NCI-H1930 (cell line): Measurements from ENCODE around the gene CFDP1.

ENCODE experiments used
- DNase-seq, 2 experiments: peaks; one replicate each; lab custom pipeline; 2025; lab: John Stamatoyannopoulos, UW

The CFDP1 gene

DNA sequence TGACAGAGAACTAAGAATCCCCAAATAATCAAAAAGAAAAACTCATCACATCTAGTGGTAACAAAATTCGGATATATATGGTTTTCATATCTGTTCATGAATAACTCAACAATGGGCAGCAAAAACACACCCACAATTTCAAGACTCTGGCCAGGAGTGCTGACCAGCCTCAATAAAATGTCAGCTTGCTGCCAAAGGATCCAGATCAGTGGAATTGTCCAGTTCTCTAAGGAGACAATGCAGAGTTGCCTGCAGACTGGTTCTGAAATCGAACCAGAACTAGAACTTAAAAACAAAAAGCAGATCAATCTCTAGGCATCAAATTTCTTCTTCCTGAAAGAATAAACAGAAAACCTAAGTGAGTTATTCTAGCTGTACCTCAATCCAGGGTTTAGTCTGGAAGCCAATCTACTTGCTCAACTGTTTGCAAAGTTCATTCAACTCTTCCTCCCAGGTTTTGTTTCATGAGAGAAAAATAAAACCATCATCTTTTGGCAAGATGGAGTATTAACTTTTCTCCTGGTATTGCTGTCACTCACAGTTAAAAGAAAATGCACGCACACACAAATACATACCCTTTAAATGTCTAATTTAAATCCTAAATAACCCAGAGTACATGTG is 61.0 kb downstream of the CFDP1 start:
- DNase-seq, result no peak

- no peak for DNase-seq
Measured at GRCh38 chr16:75371171-75371570, 62.1 kb downstream of the CFDP1 start.

DNA sequence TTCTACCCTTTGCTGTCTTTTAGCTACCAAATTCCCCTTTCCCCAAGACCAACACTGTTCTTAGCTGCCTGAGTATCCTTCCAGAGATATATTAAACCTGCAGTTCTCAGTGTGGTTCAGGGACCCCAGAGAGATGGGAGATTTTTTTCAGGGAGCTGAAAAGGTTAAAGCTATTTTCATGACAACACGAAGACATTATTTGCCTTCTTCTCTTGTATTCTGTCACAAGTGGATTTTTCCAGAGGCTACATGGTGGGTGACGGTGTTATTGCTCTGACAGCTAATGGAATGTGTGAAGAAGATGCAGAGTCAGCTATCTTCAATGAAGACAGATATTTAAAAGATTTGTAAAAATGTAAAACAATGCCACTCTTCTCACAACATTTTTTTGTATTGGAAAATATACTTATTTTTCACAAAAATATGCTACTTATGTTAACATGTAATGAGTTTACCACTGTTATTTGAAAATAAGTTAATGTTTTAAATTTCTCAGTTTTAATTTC is 69.0 kb downstream of the CFDP1 start:
- no peak for DNase-seq

GRCh38 chr16:75362846-75363245 is 70.5 kb downstream of the CFDP1 start:
- DNase-seq, result no peak

DNA sequence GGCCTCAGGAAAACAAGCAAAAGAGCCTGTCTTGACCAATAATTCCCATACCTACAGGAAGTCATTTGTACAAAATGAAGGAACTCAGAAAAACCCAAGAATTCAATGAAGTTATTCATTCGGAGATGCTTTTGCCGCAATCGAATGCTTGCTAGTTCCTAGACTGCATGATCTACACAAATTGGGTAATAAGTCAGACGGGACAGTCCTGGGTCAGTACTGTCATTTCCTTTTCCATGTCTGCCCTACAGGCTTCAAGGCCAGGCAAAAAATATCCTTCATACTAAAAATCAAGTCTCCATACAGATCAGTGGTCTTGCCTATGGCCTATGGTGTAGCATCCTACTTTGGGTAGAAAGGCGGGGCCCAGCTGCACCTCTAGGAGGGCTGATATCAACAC is 71.4 kb downstream of the CFDP1 start:
- DNase-seq, result no peak

DNA sequence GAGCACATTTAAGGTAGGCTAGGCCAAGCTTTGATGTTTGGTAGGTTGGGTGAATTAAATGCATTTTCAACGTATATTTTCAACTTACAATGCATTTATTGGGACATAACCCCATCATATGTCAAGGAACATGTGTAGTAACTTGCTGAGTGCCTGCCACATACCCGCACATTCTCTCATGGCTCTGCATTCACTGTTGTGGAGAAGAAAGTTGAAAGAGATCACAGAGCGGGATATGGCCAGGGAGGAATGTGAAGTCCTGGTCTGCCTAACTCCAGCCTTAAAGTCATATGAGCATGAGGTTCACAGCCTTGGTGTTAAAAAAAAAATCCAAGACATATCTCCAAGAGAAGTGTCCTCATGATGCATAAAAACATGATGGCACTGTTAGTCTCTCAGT is 79.1 kb downstream of the CFDP1 start:
- DNase-seq, result no peak

DNA sequence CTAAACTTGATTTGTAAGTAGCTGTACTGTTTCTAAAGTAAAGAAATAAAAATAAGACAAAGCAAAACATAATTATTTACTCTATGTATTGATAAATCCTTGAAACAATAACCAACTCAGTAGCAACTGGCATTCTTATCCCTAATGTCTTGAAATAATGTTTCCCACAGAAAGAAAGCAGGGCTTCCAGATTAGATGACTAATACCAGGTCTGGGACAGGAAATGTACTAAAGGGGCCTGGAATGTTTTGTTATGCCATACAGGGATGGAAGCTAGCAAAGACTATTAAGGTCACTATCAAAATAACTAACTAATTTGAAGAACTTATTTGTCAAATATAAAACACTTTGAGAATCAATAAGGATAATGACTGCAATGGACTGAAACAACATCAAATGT is 82.1 kb downstream of the CFDP1 start:
- no peak for DNase-seq

DNA sequence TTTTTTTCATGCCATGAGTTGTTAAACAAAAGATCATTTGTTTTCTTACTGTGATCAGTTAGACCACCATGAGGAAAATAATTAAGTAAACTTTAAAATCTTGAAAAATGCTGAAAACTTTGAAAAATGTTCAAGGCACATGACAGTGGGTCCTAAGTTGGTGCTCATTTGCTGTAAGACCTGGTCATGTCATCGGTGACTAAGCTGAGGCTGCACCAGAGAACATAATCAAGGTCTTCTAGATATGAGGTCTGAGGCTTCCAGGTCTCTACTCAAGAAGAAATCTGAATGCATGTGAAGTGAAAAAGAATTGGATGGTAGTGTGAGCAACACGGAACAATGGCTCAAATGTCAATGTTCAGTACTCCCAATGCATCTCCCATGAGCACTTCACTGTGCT is 87.6 kb downstream of the CFDP1 start:
- DNase-seq, result no peak

GRCh38 chr16:75343941-75344340 is 89.4 kb downstream of the CFDP1 start:
- no peak for DNase-seq

- DNase-seq, result no peak
Measured at GRCh38 chr16:75343286-75343685, 90.0 kb downstream of the CFDP1 start.

GRCh38 chr16:75342308-75342811 is 90.9 kb downstream of the CFDP1 start:
- no peak for DNase-seq

DNA sequence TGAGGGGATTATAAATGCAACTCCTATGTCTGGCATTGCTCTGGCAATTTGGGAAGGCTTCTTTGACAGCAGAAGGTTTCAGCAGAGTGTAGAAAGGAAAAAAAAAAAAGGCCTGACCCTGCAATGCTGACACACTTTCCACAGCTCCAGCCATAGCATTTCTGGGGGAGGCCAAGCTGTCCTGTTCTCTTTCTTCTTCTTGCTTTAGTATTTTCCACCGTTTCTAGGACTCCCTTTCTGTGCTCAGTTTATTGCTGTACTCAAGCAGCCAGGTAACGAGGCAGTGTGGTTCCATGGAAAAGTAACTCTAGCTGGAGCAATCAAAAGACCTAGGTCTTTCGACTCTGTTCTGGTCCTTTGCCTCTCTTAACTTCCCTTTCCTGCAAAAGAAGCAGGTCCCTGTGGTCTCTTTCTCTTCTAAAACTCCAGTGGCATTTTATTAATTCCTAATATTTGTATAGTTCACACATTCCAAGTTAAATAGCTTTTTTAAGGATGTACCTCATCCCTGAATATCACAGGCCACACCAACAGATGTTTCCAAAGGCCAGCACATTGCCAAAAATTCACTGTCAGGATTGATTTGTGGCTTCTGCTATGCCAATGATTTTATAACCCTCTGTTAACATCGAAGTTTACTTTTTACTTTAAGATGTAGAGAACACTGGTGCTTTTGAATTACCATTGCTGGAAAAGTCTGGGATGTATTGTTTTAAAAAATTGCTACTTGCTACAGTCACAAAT is 91.6 kb downstream of the CFDP1 start:
- DNase-seq, result no peak

- no peak for DNase-seq
Measured at GRCh38 chr16:75340741-75341491, 92.4 kb downstream of the CFDP1 start.

- no peak for DNase-seq
Measured at GRCh38 chr16:75337430-75337829, 95.9 kb downstream of the CFDP1 start.

DNA sequence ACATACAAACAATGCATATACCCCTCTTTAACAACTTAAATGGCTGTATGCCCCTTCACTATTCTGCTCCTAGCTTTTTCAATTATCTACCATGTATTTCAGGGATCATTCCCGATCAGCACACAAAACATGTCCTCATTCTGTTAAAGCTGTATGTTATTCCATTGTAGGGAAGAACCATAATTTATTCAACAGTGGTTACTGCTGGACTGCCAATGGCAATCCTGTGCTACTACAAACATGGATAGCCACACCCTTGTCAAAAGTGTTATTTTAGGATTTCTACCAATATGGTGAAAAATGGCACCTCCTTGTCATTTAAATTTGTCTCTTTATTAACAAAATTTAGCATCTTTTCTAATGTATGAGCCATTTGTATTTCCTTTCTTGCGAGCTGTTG is 96.8 kb downstream of the CFDP1 start:
- DNase-seq, result no peak

DNA sequence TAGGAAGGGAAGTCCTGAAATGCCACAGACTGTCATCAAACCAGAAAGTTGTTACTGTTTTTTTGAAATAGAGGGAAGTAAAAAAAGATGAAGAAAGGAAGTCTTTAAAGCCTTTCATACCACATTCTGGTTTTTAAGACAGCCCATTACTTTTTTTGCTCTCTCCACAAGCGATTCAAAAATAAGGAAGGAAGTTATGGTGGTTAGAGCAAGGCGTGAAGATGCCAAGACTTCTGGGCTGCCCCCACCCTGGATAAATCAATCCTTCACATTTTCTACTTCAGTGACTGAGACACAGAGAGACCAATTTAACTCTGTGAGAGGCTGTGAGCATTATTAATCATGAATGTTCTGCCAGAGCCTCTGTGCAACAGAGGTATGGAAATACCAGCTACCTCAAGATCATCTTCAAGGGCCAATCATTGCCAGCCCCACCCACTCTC is 99.6 kb downstream of the CFDP1 start:
- DNase-seq, result no peak

GRCh38 chr16:75329943-75330342 is 103.4 kb downstream of the CFDP1 start:
- DNase-seq, result no peak

DNA sequence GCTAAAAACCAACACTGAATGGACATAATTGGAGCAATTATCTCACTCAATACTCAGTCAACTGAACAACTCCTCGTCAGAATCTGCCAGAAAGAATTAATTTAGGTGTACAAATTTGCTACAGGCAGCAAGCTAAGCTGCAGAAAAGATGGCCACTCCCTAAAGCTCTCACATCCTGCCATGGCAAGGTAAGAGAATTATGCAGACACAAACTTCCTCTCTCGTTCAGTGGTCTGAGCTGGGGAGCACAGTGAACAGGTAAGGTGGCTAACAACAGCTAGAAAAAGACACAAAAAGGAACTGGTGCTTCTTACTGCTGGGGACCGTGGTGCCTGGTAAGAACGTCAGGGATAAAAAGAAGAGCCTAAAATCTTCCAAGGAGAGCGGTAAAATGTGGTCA is 107.0 kb downstream of the CFDP1 start:
- DNase-seq, result no peak

DNA sequence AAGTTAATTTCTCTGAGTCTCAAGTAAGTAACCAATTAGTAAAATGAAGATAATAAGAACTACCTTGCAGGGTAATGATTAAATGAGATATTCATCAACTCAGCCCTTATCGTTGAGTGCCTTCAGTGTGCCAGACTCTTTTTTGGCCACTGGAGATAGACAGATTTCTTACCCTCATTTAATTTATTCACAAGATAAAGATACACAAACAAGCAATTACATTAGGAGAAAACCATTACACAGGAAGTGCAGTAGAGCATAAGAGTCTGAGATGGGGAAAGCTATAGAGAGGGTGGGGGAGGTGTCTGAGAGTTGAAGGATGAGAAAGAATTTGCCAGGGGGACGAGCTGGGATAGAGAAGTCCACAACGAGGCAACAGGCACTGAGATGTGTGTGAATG is 109.4 kb downstream of the CFDP1 start:
- no peak for DNase-seq

DNA sequence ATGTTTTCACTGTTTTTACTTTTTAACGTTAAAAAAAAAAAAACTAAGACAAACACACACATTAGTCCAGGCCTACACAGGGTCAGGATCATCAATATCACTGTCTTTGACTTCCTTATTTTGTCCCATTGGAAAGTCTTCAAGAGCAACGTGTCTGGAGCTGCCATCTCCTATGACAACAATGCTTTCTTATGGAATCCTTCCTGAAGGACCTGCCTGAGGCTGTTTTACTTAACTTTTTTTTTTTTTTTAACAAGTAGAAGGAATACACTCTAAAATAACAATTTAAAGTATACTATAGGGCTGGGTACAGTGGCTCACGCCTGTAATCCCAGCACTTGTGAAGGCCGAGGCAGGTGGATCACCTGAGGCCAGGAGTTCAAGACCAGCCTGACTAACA is 110.1 kb downstream of the CFDP1 start:
- DNase-seq, result no peak

GRCh38 chr16:75322740-75323139 is 110.6 kb downstream of the CFDP1 start:
- no peak for DNase-seq

DNA sequence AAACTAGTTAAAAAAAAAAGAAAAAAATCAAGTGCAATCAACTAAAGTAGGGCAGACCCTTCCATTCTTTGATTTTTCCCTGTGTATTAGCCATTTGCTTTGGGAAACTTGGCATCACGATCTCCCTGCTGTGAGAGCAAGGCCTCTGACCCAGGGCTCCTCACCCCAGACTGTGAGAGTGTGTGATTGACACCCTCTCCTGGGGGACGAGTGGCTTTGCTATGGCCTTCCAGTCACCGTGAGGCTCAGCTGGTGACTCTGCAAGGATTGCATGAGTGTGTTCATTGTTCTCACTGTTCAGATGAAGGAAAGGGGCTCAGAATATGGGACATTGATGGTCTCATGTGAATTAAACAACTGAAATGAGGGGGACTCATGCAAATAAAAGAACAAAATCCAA is 112.9 kb downstream of the CFDP1 start:
- no peak for DNase-seq
